Esophagus squamous epithelium (tissue), 5 donors: Measurements from ENCODE around the gene PTPRJ. TPM values are rescaled to one million over a fixed set of nuclear protein-coding genes. Genes with fewer than 3 reads are reported as not detected.

ENCODE experiments used
- DNase-seq: peaks from one replicate; lab custom pipeline; 2025; lab: John Stamatoyannopoulos, UW
- H3K27ac ChIP-seq, 4 donors: fragments of 200-600 bp; sonication (generic); one replicate each; pipeline ENCODE4 v1.5.1; 2016 to 2019; ENCODE audit warnings: mild to moderate bottlenecking in 1 of 4
- H3K27me3 ChIP-seq, 4 donors: fragments of 200-600 bp; sonication (generic); 1 replicate in 3 of 4; 2 replicates in 1 of 4; pipeline versions ENCODE4 v1.5.1 to v1.6.0; 2017 to 2021; ENCODE audit warnings: antibody characterized with exemption in 1 of 4
- H3K36me3 ChIP-seq, 3 donors: fragments of 200-600 bp; sonication (generic); one replicate each; pipeline ENCODE4 v1.5.1; 2016 to 2019
- H3K4me1 ChIP-seq, 3 donors: fragments of 200-600 bp; sonication (generic); one replicate each; pipeline ENCODE4 v1.5.1; 2017 to 2019
- H3K4me3 ChIP-seq, 4 donors: fragments of 200-600 bp; sonication (generic); 1 replicate in 3 of 4; 2 replicates in 1 of 4; pipeline ENCODE4 v1.5.1; 2016 to 2019; ENCODE audit warnings: mild to moderate bottlenecking in 2 of 4, moderate library complexity in 1 of 4
- H3K9me3 ChIP-seq, 3 donors: fragments of 200-600 bp; sonication (generic); one replicate each; pipeline ENCODE4 v1.5.1; 2016 to 2019
- CTCF ChIP-seq, 6 experiments: fragments of 450-650 bp in 4 of 6; fragments of 200-600 bp in 2 of 6; sonication (generic) in 2 of 6; IDR thresholded peaks; one replicate each; pipeline ENCODE4 v1.5.1; 2016 to 2019; ENCODE audit warnings: antibody characterized with exemption in 6 of 6, mild to moderate bottlenecking in 4 of 6, moderate library complexity in 4 of 6
- POLR2A ChIP-seq, 4 donors: fragments of 450-650 bp; IDR thresholded peaks; one replicate each; pipeline ENCODE4 v1.6.1; 2017; ENCODE audit warnings: antibody characterized with exemption in 4 of 4, mild to moderate bottlenecking in 4 of 4, moderate library complexity in 3 of 4
- WGBS, 2 donors: methylation state at CpG; one replicate each; pipeline ENCODE4 v1.1.5; 2018; 5-methylcytosine and 5-hydroxymethylcytosine counted together
- intact Hi-C: fragments of 100-400 bp; cut with DNase I; formaldehyde crosslinking; loops from one replicate; pipeline ENCODE4 v1.15.0; 2022
- total RNA-seq, 4 donors: library from RNA; depleted of rRNA; stranded (reverse); fragments of >200 nt; gene quantifications; one replicate each; pipeline ENCODE4 v1.1.0, GENCODE V29; 2016
- donor health status: DM: yes; HTN: yes; CAD: no.

Gene PTPRJ
- total RNA-seq, 4 donors from 2014 or later: 1.7 to 11.6 (median 3.4) TPM

GRCh38 chr11:48005831-48006270, 25.5 kb downstream of the PTPRJ start:
- 75 to 78% methylated on average over 2 to 3 of the region's 4 CpGs for WGBS, 2 donors

GRCh38 chr11:48006301-48006992, 26.1 kb downstream of the PTPRJ start:
- Histone ChIP-seq H3K4me3 (no peak overlapping the region), H3K9me3 (no peaks in the 10 kb centered on the region), H3K27me3 (no peaks in the 10 kb centered on the region), H3K36me3 (no peaks in the 10 kb centered on the region), H3K27ac (peak overlapping the region in 2 of 4 donors; percentile 5 to 45), H3K4me1 (peaks cover 4 to 33% (median 5%) of the 10 kb centered on the region in 3 donors)
- TF ChIP-seq POLR2A (IDR thresholded peaks at IDR 0.05) (no peak), CTCF (IDR thresholded peaks at IDR 0.05) (no peak)
- no peak for DNase-seq
- 18 to 36% methylated on average over 5 of the region's 5 CpGs for WGBS, 2 donors
- intact Hi-C loops: no loop called here

More at GRCh38 chr11:48005831-48006270, 25.5 kb downstream of the PTPRJ start:
- H3K36me3 ChIP-seq: no peaks in the 10 kb centered on the region
- H3K27me3 ChIP-seq: no peaks in the 10 kb centered on the region
- TF ChIP-seq CTCF (IDR thresholded peaks at IDR 0.05): no peak
- no peak for TF ChIP-seq POLR2A (IDR thresholded peaks at IDR 0.05)
- no peak for DNase-seq
- intact Hi-C loops: no loop called here
- peaks cover 4 to 35% (median 5%) of the 10 kb centered on the region in 3 donors for H3K4me1 ChIP-seq
- H3K9me3 ChIP-seq: no peaks in the 10 kb centered on the region
- H3K27ac ChIP-seq: peak overlapping the region in 2 of 4 donors; percentile 5 to 45
- no peak overlapping the region for H3K4me3 ChIP-seq

GRCh38 chr11:48007677-48008076, 27.3 kb downstream of the PTPRJ start:
- H3K27me3 ChIP-seq: no peaks in the 10 kb centered on the region
- TF ChIP-seq POLR2A (IDR thresholded peaks at IDR 0.05) (no peak), CTCF (IDR thresholded peaks at IDR 0.05) (no peak)
- 70 to 90% methylated on average over 6 of the region's 6 CpGs for WGBS, 2 donors
- peaks cover 6 to 35% (median 8%) of the 10 kb centered on the region in 3 donors for H3K4me1 ChIP-seq
- no peak overlapping the region for H3K27ac ChIP-seq
- H3K4me3 ChIP-seq: no peak overlapping the region
- intact Hi-C loops: no loop called here
- DNase-seq: no peak
- no peaks in the 10 kb centered on the region for H3K9me3 ChIP-seq
- H3K36me3 ChIP-seq: no peaks in the 10 kb centered on the region

- Histone ChIP-seq H3K27ac (no peak overlapping the region), H3K27me3 (no peaks in the 10 kb centered on the region), H3K9me3 (no peaks in the 10 kb centered on the region), H3K4me1 (peaks cover 11 to 46% (median 16%) of the 10 kb centered on the region in 3 donors), H3K4me3 (no peak overlapping the region), H3K36me3 (no peaks in the 10 kb centered on the region)
- intact Hi-C loops: no loop called here
- TF ChIP-seq CTCF (IDR thresholded peaks at IDR 0.05) (no peak), POLR2A (IDR thresholded peaks at IDR 0.05) (no peak)
- 71 to 81% methylated on average over 4 of the region's 4 CpGs for WGBS, 2 donors
- no peak for DNase-seq
Observed at GRCh38 chr11:48008951-48009270, 28.6 kb downstream of the PTPRJ start.

- WGBS, 2 donors: 83 to 84% methylated on average over 3 of the region's 3 CpGs
- TF ChIP-seq CTCF (IDR thresholded peaks at IDR 0.05) (no peak), POLR2A (IDR thresholded peaks at IDR 0.05) (no peak)
- peaks cover 10 to 34% (median 13%) of the 10 kb centered on the region in 3 donors for H3K4me1 ChIP-seq
- no peak for DNase-seq
- H3K9me3 ChIP-seq: no peaks in the 10 kb centered on the region
- H3K4me3 ChIP-seq: no peak overlapping the region
- H3K27ac ChIP-seq: peak overlapping the region in 3 of 4 donors; percentile 2 to 42 (median 34)
- intact Hi-C loops: no loop called here
- no peaks in the 10 kb centered on the region for H3K36me3 ChIP-seq
- no peaks in the 10 kb centered on the region for H3K27me3 ChIP-seq
Observed at GRCh38 chr11:48011102-48011797, 30.9 kb downstream of the PTPRJ start.
